ENCODE measurements around the gene PLEKHM2. TPM values are rescaled to one million over a fixed set of nuclear protein-coding genes. Genes with fewer than 3 reads are reported as not detected.

The PLEKHM2 gene
- total RNA-seq, 1 experiment from 2014 or later: 51.5 TPM

GRCh38 chr1:15731735-15732685, 47.9 kb downstream of the PLEKHM2 start:
- ChIA-PET CTCF (interaction anchor here (0.6 to 2.3 kb wide), 4 partner anchors 9 to 230 kb away, joined by 3 to 17 read pairs (median 4); no protein-coding TSS in a partner anchor), POLR2A (no interaction called here)

GRCh38 chr1:15732686-15733081, 48.6 kb downstream of the PLEKHM2 start:
- Mint-ChIP-seq H3K9me3 (ENCODE audit: unreplicated experiment) (no peaks in the 10 kb centered on the region), H3K4me1 (ENCODE audit: insufficient read depth, unreplicated experiment) (no peaks in the 10 kb centered on the region), H3K27me3 (ENCODE audit: insufficient read depth, unreplicated experiment) (no peaks in the 10 kb centered on the region), H3K4me3 (ENCODE audit: unreplicated experiment) (no peak overlapping the region), H3K36me3 (ENCODE audit: insufficient read depth, unreplicated experiment) (peaks cover 41% of the 10 kb centered on the region), H3K27ac (ENCODE audit: low read depth, unreplicated experiment) (no peak overlapping the region)
- intact Hi-C loops (cut with micrococcal nuclease): no loop called here
- no peak for DNase-seq (ENCODE audit: unreplicated experiment)
- ChIA-PET CTCF (interaction anchor here (1.0 to 2.3 kb wide), 2 partner anchors 8 to 35 kb away, joined by 4 to 17 read pairs; no protein-coding TSS in a partner anchor), POLR2A (no interaction called here)
- BruUV-seq (replicated peaks): no TSS peak
- no peak for TF ChIP-seq CTCF (IDR thresholded peaks at IDR 0.05; ENCODE audit: unreplicated experiment)

More at GRCh38 chr1:15731735-15732685, 47.9 kb downstream of the PLEKHM2 start:
- TF ChIP-seq CTCF (IDR thresholded peaks at IDR 0.05; ENCODE audit: unreplicated experiment): no peak
- Mint-ChIP-seq H3K9me3 (ENCODE audit: unreplicated experiment) (no peaks in the 10 kb centered on the region), H3K27me3 (ENCODE audit: insufficient read depth, unreplicated experiment) (no peaks in the 10 kb centered on the region), H3K4me3 (ENCODE audit: unreplicated experiment) (no peak overlapping the region), H3K27ac (ENCODE audit: low read depth, unreplicated experiment) (no peak overlapping the region), H3K36me3 (ENCODE audit: insufficient read depth, unreplicated experiment) (peaks cover 48% of the 10 kb centered on the region), H3K4me1 (ENCODE audit: insufficient read depth, unreplicated experiment) (no peaks in the 10 kb centered on the region)
- intact Hi-C loops (cut with micrococcal nuclease): no loop called here
- no peak for DNase-seq (ENCODE audit: unreplicated experiment)
- BruUV-seq (replicated peaks): no TSS peak

- no TSS peak for BruUV-seq (replicated peaks)
- intact Hi-C loops (cut with micrococcal nuclease): no loop called here
- Mint-ChIP-seq H3K4me3 (ENCODE audit: unreplicated experiment) (no peak overlapping the region), H3K27me3 (ENCODE audit: insufficient read depth, unreplicated experiment) (no peaks in the 10 kb centered on the region), H3K9me3 (ENCODE audit: unreplicated experiment) (no peaks in the 10 kb centered on the region), H3K27ac (ENCODE audit: low read depth, unreplicated experiment) (no peak overlapping the region), H3K36me3 (ENCODE audit: insufficient read depth, unreplicated experiment) (peaks cover 35% of the 10 kb centered on the region), H3K4me1 (ENCODE audit: insufficient read depth, unreplicated experiment) (no peaks in the 10 kb centered on the region)
- ChIA-PET CTCF (interaction anchor here (0.5 to 2.3 kb wide), 2 partner anchors 8 to 133 kb away, joined by 3 to 17 read pairs; no protein-coding TSS in a partner anchor), POLR2A (interaction anchor here (0.7 kb wide), 1 partner anchor 19 kb away, joined by 3 read pairs; no protein-coding TSS in a partner anchor)
- DNase-seq (ENCODE audit: unreplicated experiment): no peak
- no peak for TF ChIP-seq CTCF (IDR thresholded peaks at IDR 0.05; ENCODE audit: unreplicated experiment)
Measured at GRCh38 chr1:15733218-15733725, 49.2 kb downstream of the PLEKHM2 start.

- no peak for DNase-seq (ENCODE audit: unreplicated experiment)
- peaks cover 31% of the 10 kb centered on the region for H3K36me3 Mint-ChIP-seq (ENCODE audit: insufficient read depth, unreplicated experiment)
- H3K4me3 Mint-ChIP-seq (ENCODE audit: unreplicated experiment): no peak overlapping the region
- no peaks in the 10 kb centered on the region for H3K9me3 Mint-ChIP-seq (ENCODE audit: unreplicated experiment)
- no peak overlapping the region for H3K27ac Mint-ChIP-seq (ENCODE audit: low read depth, unreplicated experiment)
- TF ChIP-seq CTCF (IDR thresholded peaks at IDR 0.05; ENCODE audit: unreplicated experiment): no peak
- ChIA-PET POLR2A (interaction anchor here (0.7 kb wide), 1 partner anchor 20 kb away, joined by 3 read pairs; no protein-coding TSS in a partner anchor), CTCF (interaction anchor here (0.5 kb wide), 1 partner anchor 133 kb away, joined by 3 read pairs; no protein-coding TSS in a partner anchor)
- intact Hi-C loops (cut with micrococcal nuclease): no loop called here
- BruUV-seq (replicated peaks): no TSS peak
- no peaks in the 10 kb centered on the region for H3K4me1 Mint-ChIP-seq (ENCODE audit: insufficient read depth, unreplicated experiment)
- H3K27me3 Mint-ChIP-seq (ENCODE audit: insufficient read depth, unreplicated experiment): no peaks in the 10 kb centered on the region
Measured at GRCh38 chr1:15733726-15734226, 49.7 kb downstream of the PLEKHM2 start.

Data from MCF 10A (cell line).